Measurements from ENCODE around the gene THSD4.

The THSD4 gene

GRCh38 chr15:71698030-71698429, 582.8 kb downstream of the THSD4 start:
- H3K27ac ChIP-seq: no peak overlapping the region
- TF ChIP-seq CTCF (conservative IDR thresholded peaks at IDR 0.05): no peak

GRCh38 chr15:71698742-71699141, 583.5 kb downstream of the THSD4 start:
- TF ChIP-seq CTCF (conservative IDR thresholded peaks at IDR 0.05): no peak
- H3K27ac ChIP-seq: no peak overlapping the region

GRCh38 chr15:71699977-71700376, 584.7 kb downstream of the THSD4 start:
- TF ChIP-seq CTCF (conservative IDR thresholded peaks at IDR 0.05): no peak
- H3K27ac ChIP-seq: no peak overlapping the region

- no peak for TF ChIP-seq CTCF (conservative IDR thresholded peaks at IDR 0.05)
- H3K27ac ChIP-seq: no peak overlapping the region
Observed at GRCh38 chr15:71701808-71702207, 586.5 kb downstream of the THSD4 start.

- TF ChIP-seq CTCF (conservative IDR thresholded peaks at IDR 0.05): no peak
- H3K27ac ChIP-seq: no peak overlapping the region
Observed at GRCh38 chr15:71702496-71702895, 587.2 kb downstream of the THSD4 start.

- TF ChIP-seq CTCF (conservative IDR thresholded peaks at IDR 0.05): no peak
- H3K27ac ChIP-seq: no peak overlapping the region
Observed at GRCh38 chr15:71705151-71705550, 589.9 kb downstream of the THSD4 start.

GRCh38 chr15:71706461-71707229, 591.4 kb downstream of the THSD4 start:
- H3K27ac ChIP-seq: no peak overlapping the region
- no peak for TF ChIP-seq CTCF (conservative IDR thresholded peaks at IDR 0.05)

Data from VCaP (cell line).